Vagina (tissue), 2 donors: ENCODE data around the gene BRD2. TPM values are rescaled to one million over a fixed set of nuclear protein-coding genes. Genes with fewer than 3 reads are reported as not detected.
A peak's percentile ranks its signal among the peaks of the same experiment; 100 is the strongest.

Source experiments
- DNase-seq, 2 donors: peaks; one replicate each; pipeline ENCODE4 v3.0.0-alpha.2; 2017; ENCODE audit errors: extremely low spot score in 2 of 2
- H3K27ac ChIP-seq: fragments of 200-600 bp; sonication (generic); one replicate; pipeline ENCODE4 v1.5.1; 2019
- H3K27me3 ChIP-seq: fragments of 200-600 bp; sonication (generic); one replicate; pipeline ENCODE4 v1.5.1; 2019
- H3K36me3 ChIP-seq, 2 donors: fragments of 200-600 bp; sonication (generic); one replicate each; pipeline ENCODE4 v1.5.1; 2017 to 2019
- H3K4me1 ChIP-seq: fragments of 200-600 bp; sonication (generic); one replicate; pipeline ENCODE4 v1.5.1; 2019
- H3K4me3 ChIP-seq, 2 donors: fragments of 200-600 bp; sonication (generic); 1 replicate in 1 of 2; 2 replicates in 1 of 2; pipeline ENCODE4 v1.5.1; 2016 to 2019
- H3K9me3 ChIP-seq: fragments of 200-600 bp; sonication (generic); one replicate; pipeline ENCODE4 v1.5.1; 2019
- CTCF ChIP-seq, 3 experiments: fragments of 450-650 bp in 2 of 3; fragments of 200-600 bp in 1 of 3; sonication (generic) in 1 of 3; IDR thresholded peaks; one replicate each; pipeline ENCODE4 v1.5.1; 2017 to 2019; ENCODE audit warnings: antibody characterized with exemption in 3 of 3, mild to moderate bottlenecking in 2 of 3, moderate library complexity in 2 of 3
- POLR2A ChIP-seq, 2 donors: fragments of 450-650 bp; IDR thresholded peaks; one replicate each; pipeline ENCODE4 v1.6.1; 2017; ENCODE audit warnings: antibody characterized with exemption in 2 of 2, mild to moderate bottlenecking in 2 of 2, moderate library complexity in 2 of 2
- POLR2AphosphoS5 ChIP-seq, 2 donors: sonication (generic); formaldehyde crosslinking; IDR thresholded peaks; one replicate each; pipeline ENCODE4 v1.9.0; 2017; ENCODE audit warnings: antibody characterized with exemption in 2 of 2, mild to moderate bottlenecking in 2 of 2, low read depth in 1 of 2; ENCODE audit not compliant: insufficient read depth in 1 of 2
- intact Hi-C: fragments of 100-400 bp; cut with DNase I; formaldehyde crosslinking; loops from one replicate; pipeline ENCODE4 v1.15.1; 2023
- total RNA-seq: library from RNA; depleted of rRNA; stranded (reverse); fragments of >200 nt; gene quantifications from one replicate; pipeline ENCODE4 v1.2.3, GENCODE V29; 2016

BRD2 gene
- total RNA-seq, 1 donor from 2014 or later = 125 TPM

- Histone ChIP-seq H3K9me3 (no peaks in the 10 kb centered on the region), H3K4me1 (peaks cover 24% of the 10 kb centered on the region), H3K36me3 (no peaks in the 10 kb centered on the region), H3K4me3 (no peak overlapping the region), H3K27ac (no peak overlapping the region), H3K27me3 (no peaks in the 10 kb centered on the region)
- no peak for TF ChIP-seq POLR2AphosphoS5 (IDR thresholded peaks at IDR 0.05; ENCODE audit: insufficient read depth in 1 of 2, low read depth in 1 of 2)
- intact Hi-C loops = no loop called here
- no peak for DNase-seq
Measured at GRCh38 chr6:32964776-32965175, 3.6 kb upstream of the BRD2 start.

GRCh38 chr6:32967151-32968091 is 973 bp upstream of the BRD2 start:
- peak overlapping the region; percentile 71 to 80 for H3K4me3 ChIP-seq
- intact Hi-C loops = no loop called here
- no peak for DNase-seq
- H3K36me3 ChIP-seq = peaks cover 0 to 2% of the 10 kb centered on the region in 2 donors
- no peak for TF ChIP-seq POLR2A (IDR thresholded peaks at IDR 0.05)
- peak in 2 of 3 experiments; percentile 19 to 39 for TF ChIP-seq CTCF (IDR thresholded peaks at IDR 0.05)
- no peaks in the 10 kb centered on the region for H3K27me3 ChIP-seq
- H3K9me3 ChIP-seq = no peaks in the 10 kb centered on the region
- peaks cover 24% of the 10 kb centered on the region for H3K4me1 ChIP-seq
- peak overlapping the region; percentile 100 for H3K27ac ChIP-seq

- peak overlapping the region; percentile 100 for H3K27ac ChIP-seq
- intact Hi-C loops = no loop called here
- peaks cover 0 to 6% of the 10 kb centered on the region in 2 donors for H3K36me3 ChIP-seq
- TF ChIP-seq POLR2AphosphoS5 (IDR thresholded peaks at IDR 0.05; ENCODE audit: insufficient read depth in 1 of 2, low read depth in 1 of 2) (no peak), POLR2A (IDR thresholded peaks at IDR 0.05) (no peak), CTCF (IDR thresholded peaks at IDR 0.05) (no peak)
- H3K27me3 ChIP-seq = no peaks in the 10 kb centered on the region
- no peaks in the 10 kb centered on the region for H3K9me3 ChIP-seq
- peak overlapping the region; percentile 71 to 80 for H3K4me3 ChIP-seq
- peak in 1 of 2 donors; percentile 95 for DNase-seq
- H3K4me1 ChIP-seq = peaks cover 25% of the 10 kb centered on the region
Measured at GRCh38 chr6:32968867-32969684, 682 bp downstream of the BRD2 start.

GRCh38 chr6:32969685-32970412 is 1.5 kb downstream of the BRD2 start:
- intact Hi-C loops = loop anchor here (5.0 to 10.0 kb wide), 3 partner anchors 78 to 995 kb away; partner anchors contain the start of genes DXO and PSMB8
- peak in 1 of 2 donors; percentile 96 for DNase-seq
- Histone ChIP-seq H3K27me3 (no peaks in the 10 kb centered on the region), H3K4me1 (peaks cover 33% of the 10 kb centered on the region), H3K27ac (peak overlapping the region; percentile 100), H3K36me3 (peaks cover 0 to 11% of the 10 kb centered on the region in 2 donors), H3K4me3 (peak overlapping the region; percentile 71 to 80), H3K9me3 (no peaks in the 10 kb centered on the region)
- TF ChIP-seq CTCF (IDR thresholded peaks at IDR 0.05) (peak; percentile 22 to 65 (median 29)), POLR2AphosphoS5 (IDR thresholded peaks at IDR 0.05; ENCODE audit: insufficient read depth in 1 of 2, low read depth in 1 of 2) (peak; percentile 78 to 96), POLR2A (IDR thresholded peaks at IDR 0.05) (peak in 1 of 2 donors; percentile 59)
